Measurements from ENCODE around the gene TAAR8.

DNA sequence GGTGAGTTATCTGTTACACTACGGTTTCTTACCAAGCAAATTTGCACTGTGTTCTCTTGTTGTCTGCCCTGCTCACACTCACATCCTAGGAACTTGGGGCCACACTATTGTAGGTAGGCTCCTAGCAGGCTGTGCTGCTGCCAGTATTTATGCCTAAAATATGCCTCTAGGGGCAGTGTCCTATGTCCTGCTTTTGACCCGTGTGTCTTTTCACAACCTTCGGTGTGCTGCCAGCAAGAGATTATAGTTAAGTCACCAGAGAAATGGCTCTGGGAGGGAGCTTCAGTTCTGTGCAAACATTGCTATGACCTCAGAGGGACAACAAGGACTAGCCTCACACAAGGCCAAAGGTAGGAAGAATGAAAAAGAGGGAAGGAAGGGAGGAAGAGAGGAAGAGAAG lies 46.0 kb downstream of the TAAR8 start:
- TF ChIP-seq, protein P1, sequence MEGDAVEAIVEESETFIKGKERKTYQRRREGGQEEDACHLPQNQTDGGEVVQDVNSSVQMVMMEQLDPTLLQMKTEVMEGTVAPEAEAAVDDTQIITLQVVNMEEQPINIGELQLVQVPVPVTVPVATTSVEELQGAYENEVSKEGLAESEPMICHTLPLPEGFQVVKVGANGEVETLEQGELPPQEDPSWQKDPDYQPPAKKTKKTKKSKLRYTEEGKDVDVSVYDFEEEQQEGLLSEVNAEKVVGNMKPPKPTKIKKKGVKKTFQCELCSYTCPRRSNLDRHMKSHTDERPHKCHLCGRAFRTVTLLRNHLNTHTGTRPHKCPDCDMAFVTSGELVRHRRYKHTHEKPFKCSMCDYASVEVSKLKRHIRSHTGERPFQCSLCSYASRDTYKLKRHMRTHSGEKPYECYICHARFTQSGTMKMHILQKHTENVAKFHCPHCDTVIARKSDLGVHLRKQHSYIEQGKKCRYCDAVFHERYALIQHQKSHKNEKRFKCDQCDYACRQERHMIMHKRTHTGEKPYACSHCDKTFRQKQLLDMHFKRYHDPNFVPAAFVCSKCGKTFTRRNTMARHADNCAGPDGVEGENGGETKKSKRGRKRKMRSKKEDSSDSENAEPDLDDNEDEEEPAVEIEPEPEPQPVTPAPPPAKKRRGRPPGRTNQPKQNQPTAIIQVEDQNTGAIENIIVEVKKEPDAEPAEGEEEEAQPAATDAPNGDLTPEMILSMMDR (IDR thresholded peaks at IDR 0.05; ENCODE audit: insufficient read depth, low read length, poor library complexity, severe bottlenecking): peak; percentile 42
- TF ChIP-seq EZH2phosphoT487 (conservative IDR thresholded peaks at IDR 0.05; ENCODE audit: low read length): no peak

Measured in SU-DHL-6 (cell line).